SK-N-SH (cell line): ENCODE measurements around the gene DSCAML1. TPM values are rescaled to one million over a fixed set of nuclear protein-coding genes. Genes with fewer than 3 reads are reported as not detected.

Experiments
- CTCF ChIA-PET: fragments of 300-600, 350-600 bp; formaldehyde crosslinking; extraction: SDS; loops from one replicate; lab custom pipeline; 2021; lab: Yijun Ruan, JAX
- POLR2A ChIA-PET: fragments of 350-600 bp; sonication (Branson Sonifier 250); formaldehyde crosslinking; extraction: SDS; loops from one replicate; lab custom pipeline; 2020; ENCODE audit warnings: antibody characterized with exemption, inconsistent platforms; lab: Yijun Ruan, JAX
- DNase-seq: peaks from one replicate; pipeline ENCODE4 v3.0.0; 2012
- H2AFZ ChIP-seq: fragments of 200-600 bp; sonication (generic); 2 replicates; pipeline ENCODE4 v1.8.1; 2016; ENCODE audit warnings: antibody characterized with exemption, mild to moderate bottlenecking, low read depth
- H3F3A ChIP-seq: fragments of 200-600 bp; sonication (generic); replicated peaks from 2 replicates; pipeline ENCODE3; 2016; ENCODE audit warnings: antibody characterized with exemption, mild to moderate bottlenecking; ENCODE audit not compliant: insufficient read depth
- H3K27ac ChIP-seq, 2 experiments: fragments of 200-500 bp in 1 of 2; fragments of 200-600 bp in 1 of 2; sonication (Bioruptor generic) in 1 of 2; sonication (generic), shearing (Covaris generic) in 1 of 2; 2 replicates each; pipeline versions ENCODE4 v1.5.1 to v1.6.1; 2014 to 2016; ENCODE audit warnings: low read depth in 2 of 2, inconsistent platforms in 1 of 2, low read length in 1 of 2, mild to moderate bottlenecking in 1 of 2, mixed read lengths in 1 of 2
- H3K27me3 ChIP-seq: fragments of 200-600 bp; sonication (generic), shearing (Covaris generic); 2 replicates; pipeline ENCODE4 v1.6.1; 2016; ENCODE audit warnings: mixed run types; ENCODE audit not compliant: insufficient read depth
- H3K36me3 ChIP-seq, 2 experiments: fragments of 200-500 bp in 1 of 2; fragments of 200-600 bp in 1 of 2; sonication (Bioruptor generic) in 1 of 2; sonication (generic) in 1 of 2; replicated peaks in 1 of 2; 2 replicates each; pipeline versions ENCODE3 to v1.5.1; 2014 to 2016; ENCODE audit warnings: low read length in 1 of 2, mild to moderate bottlenecking in 1 of 2; ENCODE audit not compliant: insufficient read depth in 2 of 2, control insufficient read depth in 1 of 2
- H3K4me1 ChIP-seq, 2 experiments: fragments of 200-500 bp in 1 of 2; fragments of 200-600 bp in 1 of 2; sonication (Bioruptor generic) in 1 of 2; sonication (generic), shearing (Covaris generic) in 1 of 2; 2 replicates each; pipeline versions ENCODE4 v1.5.1 to v1.6.1; 2014 to 2016; ENCODE audit warnings: low read depth in 1 of 2, low read length in 1 of 2, mixed run types in 1 of 2; ENCODE audit not compliant: insufficient read depth in 2 of 2, control insufficient read depth in 1 of 2
- H3K4me2 ChIP-seq: fragments of 200-600 bp; sonication (generic), shearing (Covaris generic); 2 replicates; pipeline ENCODE4 v1.6.1; 2017; ENCODE audit warnings: mixed run types
- H3K4me3 ChIP-seq, 2 experiments: fragments of 200-500 bp in 1 of 2; fragments of 200-600 bp in 1 of 2; sonication (Bioruptor generic) in 1 of 2; sonication (generic), shearing (Covaris generic) in 1 of 2; 2 replicates each; pipeline versions ENCODE4 v1.5.1 to v1.8.1; 2014 to 2016; ENCODE audit warnings: low read depth in 2 of 2, inconsistent platforms in 1 of 2, low read length in 1 of 2, mild to moderate bottlenecking in 1 of 2, mixed read lengths in 1 of 2, moderate library complexity in 1 of 2
- H3K79me2 ChIP-seq: fragments of 200-600 bp; sonication (generic); 2 replicates; pipeline ENCODE4 v1.8.1; 2017; ENCODE audit warnings: mild to moderate bottlenecking; ENCODE audit not compliant: insufficient read depth
- H3K9ac ChIP-seq: fragments of 200-600 bp; sonication (generic); 2 replicates; pipeline ENCODE4 v1.6.1; 2017; ENCODE audit warnings: mixed run types
- H3K9me2 ChIP-seq: fragments of 200-600 bp; sonication (generic); 2 replicates; pipeline ENCODE4 v1.6.1; 2017; ENCODE audit warnings: mixed run types
- H3K9me3 ChIP-seq: fragments of 200-600 bp; sonication (generic); 2 replicates; pipeline ENCODE4 v1.6.1; 2017; ENCODE audit warnings: mixed run types, mild to moderate bottlenecking, moderate library complexity
- H4K20me1 ChIP-seq: fragments of 200-600 bp; sonication (generic); 2 replicates; pipeline ENCODE4 v1.6.1; 2017; ENCODE audit warnings: mild to moderate bottlenecking, mixed run types; ENCODE audit not compliant: insufficient read depth
- CHD2 ChIP-seq: fragments of 150-350 bp; IDR thresholded peaks from 2 replicates; pipeline ENCODE4 v1.6.1; 2018; ENCODE audit warnings: low read length; ENCODE audit not compliant: partially characterized antibody
- CTCF ChIP-seq: fragments of 200-600 bp; sonication (generic); IDR thresholded peaks from 2 replicates; pipeline ENCODE4 v1.6.1; 2017; ENCODE audit warnings: antibody characterized with exemption, mild to moderate bottlenecking, moderate library complexity
- ELF1 ChIP-seq: IDR thresholded peaks from 2 replicates; pipeline ENCODE4 v1.4.0; 2012
- EP300 ChIP-seq, 2 experiments: IDR thresholded peaks; 2 replicates each; pipeline versions ENCODE4 v1.4.0 to v1.6.1; 2012; ENCODE audit warnings: borderline replicate concordance in 1 of 2, low read depth in 1 of 2, low read length in 1 of 2
- FOSL2 ChIP-seq: IDR thresholded peaks from 2 replicates; pipeline ENCODE4 v1.4.0; 2012; ENCODE audit warnings: low read depth, mild to moderate bottlenecking, moderate library complexity, borderline replicate concordance
- FOXJ3 ChIP-seq: sonication (generic); formaldehyde crosslinking; IDR thresholded peaks from 2 replicates; pipeline ENCODE4 v1.5.1; 2020; ENCODE audit warnings: mild to moderate bottlenecking, missing genetic modification reagents
- FOXM1 ChIP-seq: IDR thresholded peaks from 2 replicates; pipeline ENCODE4 v1.4.0; 2012; ENCODE audit warnings: low read depth, mild to moderate bottlenecking
- IRF3 ChIP-seq: fragments of 150-350 bp; IDR thresholded peaks from 2 replicates; pipeline ENCODE4 v1.6.1; 2016; ENCODE audit warnings: mild to moderate bottlenecking, low read depth, low read length
- MEF2A ChIP-seq: IDR thresholded peaks from 2 replicates; pipeline ENCODE4 v1.4.0; 2012; ENCODE audit warnings: low read depth, borderline replicate concordance
- MXI1 ChIP-seq: IDR thresholded peaks from 2 replicates; pipeline ENCODE4 v1.6.1; 2012; ENCODE audit warnings: mild to moderate bottlenecking, low read depth, low read length, improper control_type of control experiment
- NRF1 ChIP-seq: IDR thresholded peaks from 2 replicates; pipeline ENCODE4 v1.6.1; 2012; ENCODE audit warnings: low read depth, mild to moderate bottlenecking, low read length
- POLR2AphosphoS5 ChIP-seq: IDR thresholded peaks from 2 replicates; pipeline ENCODE4 v1.6.1; 2012; ENCODE audit warnings: low read depth, low read length
- RAD21 ChIP-seq: IDR thresholded peaks from 2 replicates; pipeline ENCODE4 v1.6.1; 2012; ENCODE audit warnings: mild to moderate bottlenecking, low read length
- RXRA ChIP-seq: IDR thresholded peaks from 2 replicates; pipeline ENCODE4 v1.4.0; 2012; ENCODE audit warnings: low read depth, mild to moderate bottlenecking, borderline replicate concordance
- SIN3A ChIP-seq: IDR thresholded peaks from 2 replicates; pipeline ENCODE4 v1.6.1; 2012; ENCODE audit warnings: low read depth, mild to moderate bottlenecking, low read length, moderate library complexity, borderline replicate concordance
- TCF12 ChIP-seq: IDR thresholded peaks from 2 replicates; pipeline ENCODE4 v1.4.0; 2012
- TEAD4 ChIP-seq: IDR thresholded peaks from 2 replicates; pipeline ENCODE4 v1.4.0; 2012; ENCODE audit warnings: mild to moderate bottlenecking, borderline replicate concordance; ENCODE audit not compliant: insufficient read depth
- USF2 ChIP-seq: fragments of 150-350 bp; IDR thresholded peaks from 2 replicates; pipeline ENCODE4 v1.6.1; 2017; ENCODE audit warnings: antibody characterized with exemption, low read length, low read depth, borderline replicate concordance
- ZBTB33 ChIP-seq: IDR thresholded peaks from 2 replicates; pipeline ENCODE4 v1.4.0; 2012; ENCODE audit warnings: low read depth, borderline replicate concordance
- WGBS: methylation state at CpG from one replicate; pipeline ENCODE4 v1.1.6; 2017; ENCODE audit warnings: low lambda C conversion rate; 5-methylcytosine and 5-hydroxymethylcytosine counted together
- polyA plus RNA-seq, 3 experiments: library from polyadenylated mRNA; depleted of rRNA; stranded (reverse); fragments of >200 nt; gene quantifications; 2 replicates each; pipeline ENCODE4 v1.2.3, GENCODE V29; 2012
- TF ChIP-seq, protein P1 (sequence below): IDR thresholded peaks from 2 replicates; pipeline ENCODE4 v1.4.0; 2012; ENCODE audit warnings: low read depth

Gene DSCAML1
- polyA plus RNA-seq, 1 of the 3 experiments (the other 2 are of a cell fraction), result not detected

DNA sequence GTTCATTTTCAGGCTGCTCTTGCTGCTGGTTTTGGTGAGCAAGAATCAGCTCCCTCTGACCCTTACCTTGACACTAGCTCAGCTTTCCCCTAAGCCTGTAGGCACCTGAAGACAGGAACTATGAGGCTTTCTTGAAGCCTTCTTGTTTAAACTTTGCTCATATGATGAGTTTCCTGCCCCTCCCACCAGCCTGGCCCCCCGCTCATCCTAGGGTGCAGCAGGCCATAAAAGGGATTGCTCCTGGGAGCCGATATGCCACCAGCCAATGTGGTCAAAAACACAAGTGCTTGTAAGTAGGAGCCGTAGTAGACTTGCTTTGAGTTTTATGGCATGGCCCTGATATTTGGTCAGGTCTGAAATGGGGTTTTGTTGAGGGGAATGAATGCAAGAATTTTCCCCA is 164.7 kb downstream of the DSCAML1 start:
- Histone ChIP-seq H3K9ac (no peak overlapping the region), H3K79me2 (no peaks in the 10 kb centered on the region), H3K36me3 (no peaks in the 10 kb centered on the region), H3K27ac (no peak overlapping the region), H2AFZ (no peak overlapping the region), H4K20me1 (no peaks in the 10 kb centered on the region), H3K9me2 (no peaks in the 10 kb centered on the region), H3K4me3 (no peak overlapping the region), H3K4me1 (no peaks in the 10 kb centered on the region; a peak in 1 of 4 replicates), H3K4me2 (no peak overlapping the region), H3K27me3 (peaks cover 14% of the 10 kb centered on the region; the same call in 1 of the 2 replicates), H3K9me3 (no peaks in the 10 kb centered on the region), H3F3A (no peaks in the 10 kb centered on the region)
- TF ChIP-seq RAD21 (no peak), RXRA (no peak), FOSL2 (no peak), POLR2AphosphoS5 (no peak), SIN3A (no peak), NRF1 (no peak), EP300 (IDR thresholded peaks at IDR 0.05; ENCODE audit: borderline replicate concordance in 1 of 2, low read depth in 1 of 2, low read length in 1 of 2) (no peak), TEAD4 (no peak), ELF1 (no peak), ZBTB33 (no peak), FOXM1 (no peak), MXI1 (no peak), CTCF (no peak), IRF3 (no peak), CHD2 (no peak), FOXJ3 (CRISPR knock-in tag) (no peak), TCF12 (no peak), MEF2A (no peak), USF2 (no peak)
- TF ChIP-seq, protein P1, sequence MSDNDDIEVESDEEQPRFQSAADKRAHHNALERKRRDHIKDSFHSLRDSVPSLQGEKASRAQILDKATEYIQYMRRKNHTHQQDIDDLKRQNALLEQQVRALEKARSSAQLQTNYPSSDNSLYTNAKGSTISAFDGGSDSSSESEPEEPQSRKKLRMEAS, result no peak
- ChIA-PET CTCF (interaction anchor here (1.7 to 4.8 kb wide), 3 partner anchors 12 to 206 kb away, joined by 10 to 22 read pairs (median 17); no protein-coding TSS in a partner anchor), POLR2A (no interaction called here)
- WGBS, result 52% methylated on average over 3 of the region's 3 CpGs
- DNase-seq, result no peak
